ENCODE measurements around the gene CMYA5. TPM values are rescaled to one million over a fixed set of nuclear protein-coding genes. Genes with fewer than 3 reads are reported as not detected.

The CMYA5 gene
- total RNA-seq, 2 experiments from 2014 or later, result 0.13 to 0.16 TPM

DNA sequence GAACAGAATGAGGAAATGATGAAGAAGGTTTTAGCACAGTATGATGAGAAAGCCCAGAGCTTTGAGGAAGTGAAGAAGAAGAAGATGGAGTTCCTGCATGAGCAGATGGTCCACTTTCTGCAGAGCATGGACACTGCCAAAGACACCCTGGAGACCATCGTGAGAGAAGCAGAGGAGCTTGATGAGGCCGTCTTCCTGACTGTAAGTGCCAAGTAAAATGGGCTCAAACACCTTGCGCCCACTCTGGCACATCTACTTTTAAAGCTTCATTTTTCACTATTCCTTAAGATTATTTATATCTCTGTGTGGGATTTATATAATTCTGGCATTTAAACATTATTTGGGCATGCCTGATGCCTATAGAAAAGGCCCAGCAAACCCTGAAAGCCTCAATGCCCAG lies 55.6 kb downstream of the CMYA5 start:
- intact Hi-C loops (cut with micrococcal nuclease), result no loop called here
- Mint-ChIP-seq H3K36me3 (ENCODE audit: low read depth) (no peaks in the 10 kb centered on the region), H3K4me1 (ENCODE audit: low read depth) (peaks cover 2% of the 10 kb centered on the region), H3K27ac (no peak overlapping the region), H3K27me3 (peaks cover 8% of the 10 kb centered on the region), H3K4me3 (no peak overlapping the region), H3K9me3 (no peaks in the 10 kb centered on the region)
- DNase-seq (no peak), ATAC-seq (no peak)
- TF ChIP-seq, protein P1, sequence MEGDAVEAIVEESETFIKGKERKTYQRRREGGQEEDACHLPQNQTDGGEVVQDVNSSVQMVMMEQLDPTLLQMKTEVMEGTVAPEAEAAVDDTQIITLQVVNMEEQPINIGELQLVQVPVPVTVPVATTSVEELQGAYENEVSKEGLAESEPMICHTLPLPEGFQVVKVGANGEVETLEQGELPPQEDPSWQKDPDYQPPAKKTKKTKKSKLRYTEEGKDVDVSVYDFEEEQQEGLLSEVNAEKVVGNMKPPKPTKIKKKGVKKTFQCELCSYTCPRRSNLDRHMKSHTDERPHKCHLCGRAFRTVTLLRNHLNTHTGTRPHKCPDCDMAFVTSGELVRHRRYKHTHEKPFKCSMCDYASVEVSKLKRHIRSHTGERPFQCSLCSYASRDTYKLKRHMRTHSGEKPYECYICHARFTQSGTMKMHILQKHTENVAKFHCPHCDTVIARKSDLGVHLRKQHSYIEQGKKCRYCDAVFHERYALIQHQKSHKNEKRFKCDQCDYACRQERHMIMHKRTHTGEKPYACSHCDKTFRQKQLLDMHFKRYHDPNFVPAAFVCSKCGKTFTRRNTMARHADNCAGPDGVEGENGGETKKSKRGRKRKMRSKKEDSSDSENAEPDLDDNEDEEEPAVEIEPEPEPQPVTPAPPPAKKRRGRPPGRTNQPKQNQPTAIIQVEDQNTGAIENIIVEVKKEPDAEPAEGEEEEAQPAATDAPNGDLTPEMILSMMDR (IDR thresholded peaks at IDR 0.05), result no peak
- CTCF ChIA-PET, result no interaction called here
- POLR2A ChIA-PET, result no interaction called here

DNA sequence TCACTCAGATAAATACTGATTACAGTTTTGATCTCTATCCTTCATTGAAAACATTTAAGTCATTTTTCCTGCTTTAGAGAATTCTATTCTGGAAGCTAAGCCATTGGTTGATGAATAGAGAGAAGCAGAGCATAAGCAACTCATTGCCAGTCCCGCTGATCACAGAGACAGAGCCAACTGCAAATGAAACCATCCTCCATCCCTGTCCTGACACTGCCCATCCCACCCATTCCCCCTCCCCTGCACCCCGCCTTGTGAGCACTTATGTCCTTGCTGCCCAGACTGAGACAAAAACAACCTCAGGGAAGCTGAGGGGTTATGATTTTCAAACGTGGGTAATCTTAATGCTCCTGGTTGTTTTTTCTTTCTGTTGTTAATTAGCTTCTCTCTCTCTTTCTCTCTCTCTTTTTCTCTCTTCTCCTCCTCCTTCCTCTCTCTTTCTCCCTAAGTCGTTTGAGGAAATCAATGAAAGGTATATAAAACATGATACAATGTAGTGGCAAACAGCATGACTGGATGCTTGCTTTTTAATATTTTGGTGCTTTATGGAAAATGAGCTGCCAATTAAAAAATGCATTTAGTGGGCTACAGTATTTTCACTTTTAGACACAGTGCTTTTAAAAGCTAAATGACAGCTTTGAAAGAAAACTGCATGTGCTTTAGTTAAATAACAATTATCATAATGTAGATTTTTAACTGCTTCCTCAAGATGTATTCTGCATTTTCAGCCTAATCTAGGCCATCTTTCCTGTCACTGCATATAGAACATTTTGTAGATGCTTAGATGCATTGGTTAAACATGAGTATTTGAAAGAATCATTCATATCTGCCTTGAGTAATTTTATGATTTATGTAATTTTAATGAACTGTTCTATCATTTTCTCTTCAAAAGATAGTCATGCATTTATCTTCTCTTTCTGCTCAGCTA lies 57.3 kb downstream of the CMYA5 start:
- no peaks in the 10 kb centered on the region for H3K36me3 Mint-ChIP-seq (ENCODE audit: low read depth)
- ATAC-seq (no peak), DNase-seq (no peak)
- H3K27me3 Mint-ChIP-seq, result peaks cover 10% of the 10 kb centered on the region
- no peak overlapping the region for H3K27ac Mint-ChIP-seq
- TF ChIP-seq, protein P1 (IDR thresholded peaks at IDR 0.05), result no peak
- H3K4me3 Mint-ChIP-seq, result no peak overlapping the region
- H3K9me3 Mint-ChIP-seq, result no peaks in the 10 kb centered on the region
- CTCF ChIA-PET, result no interaction called here
- intact Hi-C loops (cut with micrococcal nuclease), result no loop called here
- POLR2A ChIA-PET, result no interaction called here
- H3K4me1 Mint-ChIP-seq (ENCODE audit: low read depth), result no peaks in the 10 kb centered on the region

DNA sequence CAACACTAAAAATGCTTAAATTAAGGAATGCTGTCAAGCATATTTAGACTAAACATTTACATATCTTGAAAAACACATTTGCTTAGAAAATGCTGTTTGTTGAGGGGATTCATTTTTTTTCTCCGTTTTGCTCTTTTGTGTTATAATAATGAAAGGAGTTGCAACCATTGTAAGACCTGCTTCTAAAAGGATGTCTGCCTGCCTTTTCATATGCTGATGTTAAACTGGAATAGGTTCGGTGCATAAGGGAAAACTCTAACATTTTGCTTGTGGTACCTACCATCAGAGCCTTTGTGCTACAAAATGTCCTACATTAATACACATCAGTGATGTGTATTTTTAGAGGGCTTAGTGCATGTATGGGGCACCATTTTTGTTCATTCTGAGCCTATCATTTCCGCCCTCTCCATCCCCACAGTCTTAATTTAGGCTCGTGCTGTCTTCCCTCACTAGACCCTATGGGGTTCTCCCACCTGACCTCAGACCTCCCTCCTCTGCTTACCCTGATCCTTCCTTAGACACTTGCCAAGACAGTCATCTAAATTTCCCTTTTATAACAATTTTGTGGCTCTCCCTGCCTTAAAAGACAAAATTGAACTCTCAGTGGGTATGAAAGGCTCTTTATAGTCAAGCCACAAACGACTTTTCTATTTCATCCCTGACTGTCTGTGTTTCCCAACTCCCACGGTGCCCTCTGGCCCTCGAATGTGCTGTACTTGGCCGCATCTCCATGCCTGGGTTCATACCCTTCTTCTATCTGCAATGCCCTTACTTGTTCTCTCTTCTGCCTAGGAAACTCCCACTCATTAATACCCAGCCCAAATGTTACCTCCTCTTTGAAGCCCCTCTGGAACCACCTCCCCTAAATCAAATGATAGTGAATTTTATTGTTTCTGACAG lies 61.2 kb downstream of the CMYA5 start:
- CTCF ChIA-PET, result no interaction called here
- POLR2A ChIA-PET, result no interaction called here
- Mint-ChIP-seq H3K27me3 (peaks cover 8% of the 10 kb centered on the region), H3K4me1 (ENCODE audit: low read depth) (peaks cover 4% of the 10 kb centered on the region), H3K36me3 (ENCODE audit: low read depth) (no peaks in the 10 kb centered on the region), H3K4me3 (no peak overlapping the region), H3K9me3 (no peaks in the 10 kb centered on the region), H3K27ac (no peak overlapping the region)
- TF ChIP-seq, protein P1 (IDR thresholded peaks at IDR 0.05), result no peak
- ATAC-seq, result no peak
- DNase-seq, result no peak
- intact Hi-C loops (cut with micrococcal nuclease), result no loop called here

DNA sequence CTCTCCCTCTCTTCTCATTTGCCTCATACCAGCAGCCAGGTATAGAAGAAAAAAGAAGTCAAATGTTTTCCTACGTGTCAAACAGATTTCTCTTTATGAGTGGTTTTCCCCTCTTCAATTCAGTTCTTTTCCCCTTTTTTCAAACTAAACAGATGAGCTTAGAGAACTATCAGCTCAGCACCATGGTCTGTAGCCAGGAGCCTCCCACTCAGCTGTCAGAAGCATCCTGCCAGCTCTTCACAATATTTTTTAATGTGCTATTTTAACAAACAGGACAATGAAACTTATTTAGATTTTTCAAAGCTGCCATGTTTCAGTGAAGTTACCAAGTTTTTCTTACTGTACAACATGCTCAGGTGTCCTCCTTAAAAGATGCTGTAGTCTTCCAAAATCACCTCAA lies 63.5 kb downstream of the CMYA5 start:
- intact Hi-C loops (cut with micrococcal nuclease), result no loop called here
- ATAC-seq (no peak), DNase-seq (no peak)
- Mint-ChIP-seq H3K27ac (no peak overlapping the region), H3K27me3 (peaks cover 8% of the 10 kb centered on the region), H3K9me3 (no peaks in the 10 kb centered on the region), H3K4me1 (ENCODE audit: low read depth) (peaks cover 8% of the 10 kb centered on the region), H3K36me3 (ENCODE audit: low read depth) (no peaks in the 10 kb centered on the region), H3K4me3 (no peak overlapping the region)
- TF ChIP-seq, protein P1 (IDR thresholded peaks at IDR 0.05), result no peak
- POLR2A ChIA-PET, result interaction anchor here (0.6 kb wide), 1 partner anchor 465 kb away, joined by 3 read pairs; no protein-coding TSS in a partner anchor
- CTCF ChIA-PET, result interaction anchor here (1.0 to 1.3 kb wide), 3 partner anchors 37 to 107 kb away, joined by 3 read pairs; no protein-coding TSS in a partner anchor
